Posterior vena cava (tissue), 2 donors: ENCODE results near the gene ATP2B3. TPM values are rescaled to one million over a fixed set of nuclear protein-coding genes. Genes with fewer than 3 reads are reported as not detected.

Source experiments
- DNase-seq: peaks from one replicate; pipeline ENCODE4 v3.0.0-alpha.2; 2020; ENCODE audit warnings: low spot score
- intact Hi-C, 2 donors: fragments of 100-400 bp; cut with DNase I; formaldehyde crosslinking; loops; one replicate each; pipeline versions ENCODE4 v1.14.1 to v1.14.2; 2022 to 2023
- total RNA-seq, 2 donors: library from RNA; stranded (reverse); fragmentation: NEBNext Ultra II Directional; extraction: Animal tissue kit (Norgen Biotek cat#: 25700); gene quantifications; one replicate each; pipeline ENCODE4 v1.2.1, GENCODE V29; 2021
- donor health status: DM: yes; HTN: yes; CAD: no.
- donor health status: DM: yes; HTN: yes; CAD: no.

ATP2B3 gene
- total RNA-seq, 2 donors from 2014 or later: 0.19 TPM; not detected in 1

DNA sequence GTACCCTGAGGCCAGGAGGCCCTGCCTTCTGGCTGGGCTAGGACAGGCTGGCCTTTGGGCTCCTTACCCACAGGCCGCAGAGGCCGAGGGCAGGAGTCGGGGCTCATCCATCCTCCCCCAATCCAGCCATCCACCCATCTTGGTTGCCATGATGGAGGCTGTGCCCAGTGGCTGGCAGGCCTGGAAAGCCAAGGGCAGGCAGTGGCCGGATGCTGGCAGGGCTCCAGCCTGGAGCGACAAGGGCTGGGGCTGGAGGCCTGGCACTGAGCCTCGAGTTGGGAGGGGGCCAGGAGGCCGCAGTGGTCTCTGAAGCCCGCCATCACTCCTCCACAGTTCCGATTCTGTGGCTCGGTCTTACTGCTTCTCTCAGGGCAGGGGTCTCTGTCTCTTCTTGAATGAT, 31.3 kb upstream of the ATP2B3 start:
- intact Hi-C loops: no loop called here

GRCh38 chrX:153487590-153488071, 29.8 kb upstream of the ATP2B3 start:
- intact Hi-C loops: no loop called here
- no peak for DNase-seq

More for the DNA sequence above, 31.3 kb upstream of the ATP2B3 start:
- no peak for DNase-seq

- no peak for DNase-seq
- intact Hi-C loops: no loop called here
Observed at GRCh38 chrX:153488231-153488914, 29.1 kb upstream of the ATP2B3 start.

- intact Hi-C loops: no loop called here
- no peak for DNase-seq
Observed at GRCh38 chrX:153490217-153490930, 27.1 kb upstream of the ATP2B3 start.

- intact Hi-C loops: no loop called here
- DNase-seq: no peak
Observed at GRCh38 chrX:153491351-153491914, 26.0 kb upstream of the ATP2B3 start.

- no peak for DNase-seq
- intact Hi-C loops: no loop called here
Observed at GRCh38 chrX:153491918-153492317, 25.5 kb upstream of the ATP2B3 start.

DNA sequence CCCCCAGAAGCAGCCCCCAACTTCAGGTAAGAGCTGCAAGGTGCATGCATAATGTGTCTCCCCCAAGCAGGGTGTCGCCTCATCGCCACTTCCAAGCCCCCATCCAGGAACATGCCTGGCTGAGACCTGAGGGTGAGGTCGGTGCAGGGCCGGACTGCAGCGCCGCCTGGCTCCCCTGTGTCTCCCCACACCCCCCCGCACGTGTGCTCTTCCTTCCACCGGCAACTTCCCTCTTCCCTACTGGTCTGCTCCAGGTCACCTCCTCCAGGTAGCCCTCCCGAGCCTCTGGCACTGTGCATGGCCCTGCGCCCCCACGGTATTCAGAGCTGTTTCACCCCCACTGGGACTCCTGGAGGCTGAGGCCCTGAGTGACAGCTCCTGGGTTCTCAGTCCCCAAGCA, 24.9 kb upstream of the ATP2B3 start:
- DNase-seq: no peak
- intact Hi-C loops: no loop called here

GRCh38 chrX:153493085-153493484, 24.4 kb upstream of the ATP2B3 start:
- DNase-seq: no peak
- intact Hi-C loops: no loop called here

- intact Hi-C loops: no loop called here
- no peak for DNase-seq
Observed at GRCh38 chrX:153494061-153494460, 23.4 kb upstream of the ATP2B3 start.

DNA sequence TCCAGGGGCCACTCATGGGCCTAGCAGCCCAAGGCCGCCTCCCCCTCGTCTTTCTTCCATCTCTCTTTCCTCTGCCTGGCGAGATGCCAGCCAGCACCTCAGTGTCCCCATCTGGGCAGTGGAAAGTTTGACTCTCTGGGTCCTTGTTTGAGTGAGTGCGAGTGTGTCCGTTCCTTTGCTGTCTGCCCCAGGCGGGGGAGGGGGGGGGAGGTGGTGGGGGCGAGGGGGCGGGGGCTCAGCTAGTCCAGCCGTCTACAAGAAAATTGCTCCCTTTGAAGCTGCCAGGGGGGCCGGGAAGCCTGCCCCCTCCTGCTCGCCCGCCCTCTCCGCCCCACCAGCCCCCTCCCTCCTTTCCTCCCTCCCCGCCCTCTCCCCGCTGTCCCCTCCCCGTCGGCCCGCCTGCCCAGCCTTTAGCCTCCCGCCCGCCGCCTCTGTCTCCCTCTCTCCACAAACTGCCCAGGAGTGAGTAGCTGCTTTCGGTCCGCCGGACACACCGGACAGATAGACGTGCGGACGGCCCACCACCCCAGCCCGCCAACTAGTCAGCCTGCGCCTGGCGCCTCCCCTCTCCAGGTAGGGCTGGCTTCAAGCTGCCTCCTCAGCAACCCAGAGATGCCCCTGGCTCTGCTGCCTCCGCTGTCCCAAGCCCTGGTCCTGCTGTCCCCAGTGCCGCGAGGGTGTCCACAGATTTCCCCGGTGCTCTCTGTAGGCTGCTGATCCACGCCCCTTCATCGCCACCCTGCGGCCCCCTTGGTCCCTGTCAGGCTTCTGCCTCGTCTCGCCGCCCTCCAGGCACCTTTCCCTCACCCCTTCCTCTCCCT, 22.7 kb upstream of the ATP2B3 start, which contains the start of gene BGN:
Gene BGN (plus strand): TSS at position 440 of the 821 bp plus-strand sequence. CDS start 9,652 bp downstream, outside the sequence.
- peak; percentile 92 for DNase-seq
- intact Hi-C loops: loop anchor here in 1 of 2 donors (1.0 kb wide), 1 partner anchor 46 kb away; no protein-coding TSS in a partner anchor

DNA sequence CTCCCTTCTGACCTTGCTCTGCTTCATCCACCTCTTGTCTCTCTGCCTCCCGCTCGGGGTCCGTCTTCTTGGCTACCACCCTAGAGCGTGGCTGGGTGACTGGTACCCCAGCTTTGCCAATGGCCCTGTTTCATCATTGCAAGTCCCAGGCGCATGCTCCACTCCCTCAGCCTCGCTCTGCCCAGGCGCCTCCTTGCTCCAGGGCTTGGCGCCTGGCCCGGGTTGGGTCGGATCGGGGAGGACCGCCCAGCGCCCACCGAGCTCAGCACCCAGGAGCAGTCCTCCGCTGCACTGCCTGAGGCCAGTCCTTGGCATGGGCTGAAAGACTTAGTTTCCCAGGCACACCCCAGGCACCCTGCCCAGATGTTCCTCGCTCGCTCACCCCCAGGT, 22.1 kb upstream of the ATP2B3 start:
- DNase-seq: no peak
- intact Hi-C loops: loop anchor here in 1 of 2 donors (1.0 kb wide), 1 partner anchor 45 kb away; no protein-coding TSS in a partner anchor

- DNase-seq: no peak
- intact Hi-C loops: loop anchor here in 1 of 2 donors (1.0 kb wide), 1 partner anchor 44 kb away; no protein-coding TSS in a partner anchor
Observed at GRCh38 chrX:153495903-153496589, 21.4 kb upstream of the ATP2B3 start.

DNA sequence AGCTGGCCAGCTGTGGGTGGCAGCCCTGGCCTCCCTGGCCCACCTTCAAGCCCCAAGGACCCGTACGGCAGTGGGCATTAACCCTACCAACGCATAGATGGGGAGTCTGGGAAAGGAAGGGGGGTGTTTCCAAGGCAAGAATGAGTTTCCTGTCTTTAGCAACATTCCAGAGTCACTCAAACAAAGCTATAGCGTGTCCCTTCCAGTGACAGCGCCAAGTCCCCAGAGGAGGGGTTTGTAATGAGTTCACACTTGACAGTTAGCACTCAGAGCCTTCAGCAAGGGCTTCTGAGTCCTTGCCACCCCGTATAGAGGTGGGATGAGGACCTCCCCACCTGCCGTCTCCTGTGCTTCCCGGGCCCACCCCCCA, 20.9 kb upstream of the ATP2B3 start:
- no peak for DNase-seq

GRCh38 chrX:153498453-153498852, 19.0 kb upstream of the ATP2B3 start:
- intact Hi-C loops: no loop called here
- DNase-seq: no peak

More for the DNA sequence above, 20.9 kb upstream of the ATP2B3 start:
- intact Hi-C loops: no loop called here

DNA sequence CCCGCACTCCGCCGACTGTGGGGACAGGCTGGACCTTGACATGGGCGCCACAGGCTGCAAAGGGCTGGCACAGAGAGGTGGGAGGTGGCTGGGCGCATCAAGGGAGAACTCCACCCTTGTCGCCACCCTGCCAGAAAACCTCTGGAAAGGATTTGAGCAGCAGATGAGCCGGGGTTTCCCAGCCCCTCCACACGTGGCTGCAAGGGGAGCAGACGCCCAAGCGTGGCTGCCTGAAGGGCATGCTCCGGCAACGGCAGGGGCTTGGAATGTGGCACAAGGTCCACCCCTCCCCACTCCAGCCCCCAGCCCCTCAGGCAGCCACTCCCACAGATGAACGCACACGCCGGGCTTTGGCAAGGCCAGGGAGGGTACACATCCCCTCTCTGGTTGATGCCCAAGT, 18.1 kb upstream of the ATP2B3 start:
- intact Hi-C loops: no loop called here
- no peak for DNase-seq

GRCh38 chrX:153499876-153500275, 17.6 kb upstream of the ATP2B3 start:
- intact Hi-C loops: no loop called here

DNA sequence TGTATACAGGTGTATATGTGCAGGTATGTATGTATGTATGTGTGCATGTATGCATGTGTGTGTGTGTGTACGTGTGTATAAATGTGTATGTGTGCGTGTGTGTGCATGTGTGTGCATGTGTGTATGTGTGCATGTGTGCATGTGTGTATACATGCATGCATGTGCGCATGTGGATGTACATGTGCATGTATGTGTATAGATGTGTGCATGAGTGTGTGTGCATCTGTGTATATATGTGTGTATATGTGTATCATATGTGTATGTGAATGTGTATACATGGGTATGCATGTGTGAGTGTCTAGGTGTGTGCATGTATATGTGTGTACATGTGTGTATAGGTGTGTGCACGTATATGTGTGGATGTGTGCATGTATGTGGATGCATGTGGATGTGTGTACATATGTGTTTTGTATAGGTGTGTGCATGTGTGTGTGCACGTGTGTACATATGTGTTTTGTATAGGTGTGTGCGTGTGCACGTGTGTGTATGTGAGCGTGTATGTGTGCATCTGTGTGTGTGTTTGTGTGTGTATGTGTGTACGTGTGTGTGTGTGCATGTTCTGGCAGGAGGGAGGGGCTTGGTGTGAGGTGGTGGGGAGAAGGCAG, 16.7 kb upstream of the ATP2B3 start:
- no peak for DNase-seq
- intact Hi-C loops: no loop called here

More at GRCh38 chrX:153499876-153500275, 17.6 kb upstream of the ATP2B3 start:
- no peak for DNase-seq

DNA sequence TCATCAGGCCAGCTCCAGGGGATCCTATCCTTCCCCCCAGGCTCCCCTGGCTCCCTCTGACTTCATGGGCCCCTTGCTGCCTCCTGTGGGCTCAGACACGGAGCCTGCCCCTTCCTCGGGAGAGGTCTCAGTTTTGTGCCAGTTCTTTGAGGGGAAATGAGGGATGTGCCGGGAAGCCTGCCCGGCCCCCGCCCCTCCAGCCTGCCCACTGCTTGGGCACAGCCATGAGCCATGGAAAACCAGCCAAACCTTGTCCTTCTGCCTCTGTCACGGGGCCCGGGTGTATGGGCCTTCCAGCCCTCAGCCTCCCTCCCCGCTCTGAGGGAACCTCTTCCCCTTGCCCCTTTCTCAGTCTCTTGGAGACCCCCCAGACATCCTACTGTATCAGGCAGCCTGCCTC, 15.9 kb upstream of the ATP2B3 start:
- DNase-seq: no peak
- intact Hi-C loops: no loop called here
